HepG2 (cell line): ENCODE measurements around the gene FUBP3. TPM values are rescaled to one million over a fixed set of nuclear protein-coding genes. Genes with fewer than 3 reads are reported as not detected.

ENCODE experiments used
- ELF1 ChIP-seq: sonication (generic); formaldehyde crosslinking; IDR thresholded peaks from 2 replicates; pipeline ENCODE4 v1.4.0; 2020; ENCODE audit warnings: missing genetic modification reagents
- HNRNPLL ChIP-seq: fragments of 200-400 bp; formaldehyde crosslinking; IDR thresholded peaks from 2 replicates; pipeline ENCODE4 v1.6.1; 2017; ENCODE audit warnings: mild to moderate bottlenecking, low read depth, low read length; ENCODE audit not compliant: poor library complexity, severe bottlenecking
- IRF2 ChIP-seq: IDR thresholded peaks from 2 replicates; pipeline ENCODE4 v1.6.1; 2018; ENCODE audit warnings: missing genetic modification reagents, missing compliant biosample characterization
- KDM2A ChIP-seq: sonication (generic); formaldehyde crosslinking; IDR thresholded peaks from 2 replicates; pipeline ENCODE4 v1.4.0; 2020; ENCODE audit warnings: low read depth, missing genetic modification reagents, borderline replicate concordance
- MAF1 ChIP-seq: sonication (generic); formaldehyde crosslinking; IDR thresholded peaks from 2 replicates; pipeline ENCODE4 v1.5.0; 2020; ENCODE audit warnings: missing genetic modification reagents, borderline replicate concordance
- MEIS1 ChIP-seq: sonication (generic); formaldehyde crosslinking; IDR thresholded peaks from 2 replicates; pipeline ENCODE4 v1.9.0; 2021; ENCODE audit warnings: mild to moderate bottlenecking, missing genetic modification reagents, moderate library complexity, borderline replicate concordance
- MYNN ChIP-seq: sonication (generic); formaldehyde crosslinking; IDR thresholded peaks from 2 replicates; pipeline ENCODE4 v1.4.0; 2020; ENCODE audit warnings: mild to moderate bottlenecking, low read depth, missing genetic modification reagents
- PCBP2 ChIP-seq: fragments of 200-400 bp; formaldehyde crosslinking; optimal IDR thresholded peaks from 2 replicates; pipeline ENCODE3; 2018; ENCODE audit warnings: low read length, low read depth; ENCODE audit not compliant: poor library complexity, severe bottlenecking
- PTBP1 ChIP-seq: fragments of 200-400 bp; formaldehyde crosslinking; IDR thresholded peaks from 2 replicates; pipeline ENCODE4 v1.6.1; 2018; ENCODE audit warnings: low read length, low read depth; ENCODE audit not compliant: poor library complexity, severe bottlenecking
- SMAD3 ChIP-seq: sonication (generic); formaldehyde crosslinking; IDR thresholded peaks from 2 replicates; pipeline ENCODE4 v1.4.0; 2020; ENCODE audit warnings: missing genetic modification reagents
- SRY ChIP-seq: sonication (generic); formaldehyde crosslinking; IDR thresholded peaks from 2 replicates; pipeline ENCODE4 v1.8.0; 2022; ENCODE audit warnings: mild to moderate bottlenecking, missing genetic modification reagents
- ZNF292 ChIP-seq: sonication (generic); formaldehyde crosslinking; IDR thresholded peaks from 2 replicates; pipeline ENCODE4 v1.8.1; 2022; ENCODE audit warnings: mild to moderate bottlenecking, low read depth, missing genetic modification reagents, borderline replicate concordance
- ZNF572 ChIP-seq: sonication (generic); formaldehyde crosslinking; IDR thresholded peaks from 2 replicates; pipeline ENCODE4 v1.5.1; 2020; ENCODE audit warnings: mild to moderate bottlenecking, missing genetic modification reagents
- polyA plus RNA-seq, 8 experiments: library from polyadenylated mRNA; depleted of rRNA in 3 of 8; stranded (reverse) in 7 of 8; unstranded in 1 of 8; fragments of >200 nt; fragmentation: Illumina TruSeq in 4 of 8; extraction: Trizol in 4 of 8; gene quantifications; 2 replicates each; pipeline versions ENCODE4 v1.2.1 to v1.2.3, GENCODE V29; 2011 to 2016; ENCODE audit warnings: low read depth in 4 of 8, missing spikeins in 1 of 8, mixed read lengths in 1 of 8; ENCODE audit not compliant: insufficient read depth in 1 of 8
- total RNA-seq, 5 experiments: library from RNA; depleted of rRNA; stranded (reverse); fragments of >200 nt; fragmentation: Illumina TruSeq; extraction: Trizol; gene quantifications; 2 replicates each; pipeline ENCODE4 v1.2.3, GENCODE V29; 2016; ENCODE audit warnings: low read depth in 1 of 5
- TF ChIP-seq, protein P1 (sequence below): IDR thresholded peaks from 2 replicates; pipeline ENCODE4 v1.6.1; 2016; ENCODE audit warnings: low read depth, borderline replicate concordance
- TF ChIP-seq, protein P2 (sequence below): sonication (generic); formaldehyde crosslinking; conservative IDR thresholded peaks from 2 replicates; pipeline ENCODE4 v1.4.0; 2020; ENCODE audit warnings: missing genetic modification reagents
- TF ChIP-seq, protein P3 (sequence below): sonication (generic); formaldehyde crosslinking; IDR thresholded peaks from 2 replicates; pipeline ENCODE4 v1.4.0; 2020; ENCODE audit warnings: mild to moderate bottlenecking, missing genetic modification reagents
- TF ChIP-seq, protein P4 (sequence below), 2 experiments: fragments of 450-650 bp in 1 of 2; sonication (generic) in 1 of 2; formaldehyde crosslinking; IDR thresholded peaks; 2 replicates each; pipeline versions ENCODE4 v1.5.0 to v1.8.0; 2020 to 2022; ENCODE audit warnings: mild to moderate bottlenecking in 1 of 2, missing genetic modification reagents in 1 of 2

Gene FUBP3
- total and polyA plus RNA-seq, 2 of the 13 experiments (the other 11 are each of a cell fraction or from before 2014, with no cell fraction given): 28.7 to 40.0 TPM

DNA sequence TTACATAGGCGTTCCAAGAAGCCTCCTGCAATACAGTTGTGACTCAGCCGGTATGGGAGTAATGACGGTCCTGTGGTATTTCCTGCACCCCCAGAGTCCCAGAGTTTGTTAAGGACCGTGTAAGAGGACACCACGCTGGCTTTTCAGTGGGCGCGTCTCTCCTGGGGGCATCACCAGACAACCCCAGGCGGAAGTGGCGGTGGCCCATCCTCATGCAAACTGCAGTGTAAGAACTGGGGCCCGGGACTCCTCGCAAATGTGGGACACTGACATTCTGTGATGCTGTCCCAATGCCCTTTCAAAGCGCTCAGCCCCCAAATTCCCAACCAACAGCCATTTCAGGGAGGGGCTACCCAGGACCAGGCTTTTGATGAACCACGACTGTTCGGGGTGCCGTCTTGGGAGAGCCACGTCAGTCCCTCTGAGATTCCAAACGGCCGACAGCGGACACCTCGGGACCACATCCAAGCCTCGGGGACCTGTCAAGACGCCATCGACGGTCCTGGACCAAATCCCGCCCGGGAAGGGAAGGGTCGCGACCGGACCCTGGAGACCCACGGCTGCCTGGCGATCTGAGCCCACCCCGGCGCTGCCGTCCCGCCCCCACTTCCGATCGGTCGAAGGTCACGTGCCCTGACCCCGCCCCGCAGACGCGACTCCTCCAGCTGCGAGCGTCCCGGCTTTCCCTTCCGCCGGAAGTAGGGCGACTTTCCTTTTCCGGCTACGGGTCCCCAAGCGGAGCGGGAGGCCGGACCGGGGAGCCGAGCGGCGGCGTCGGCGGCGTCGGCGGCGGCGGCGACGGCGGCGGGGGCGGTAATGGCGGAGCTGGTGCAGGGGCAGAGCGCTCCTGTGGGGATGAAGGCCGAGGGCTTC, at the start of gene FUBP3 (continued):
- TF ChIP-seq, protein P1, sequence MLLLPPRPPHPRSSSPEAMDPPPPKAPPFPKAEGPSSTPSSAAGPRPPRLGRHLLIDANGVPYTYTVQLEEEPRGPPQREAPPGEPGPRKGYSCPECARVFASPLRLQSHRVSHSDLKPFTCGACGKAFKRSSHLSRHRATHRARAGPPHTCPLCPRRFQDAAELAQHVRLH (CRISPR knock-in tag): peak; percentile 36; the same call in 1 of the 2 replicates
- TF ChIP-seq, protein P2, sequence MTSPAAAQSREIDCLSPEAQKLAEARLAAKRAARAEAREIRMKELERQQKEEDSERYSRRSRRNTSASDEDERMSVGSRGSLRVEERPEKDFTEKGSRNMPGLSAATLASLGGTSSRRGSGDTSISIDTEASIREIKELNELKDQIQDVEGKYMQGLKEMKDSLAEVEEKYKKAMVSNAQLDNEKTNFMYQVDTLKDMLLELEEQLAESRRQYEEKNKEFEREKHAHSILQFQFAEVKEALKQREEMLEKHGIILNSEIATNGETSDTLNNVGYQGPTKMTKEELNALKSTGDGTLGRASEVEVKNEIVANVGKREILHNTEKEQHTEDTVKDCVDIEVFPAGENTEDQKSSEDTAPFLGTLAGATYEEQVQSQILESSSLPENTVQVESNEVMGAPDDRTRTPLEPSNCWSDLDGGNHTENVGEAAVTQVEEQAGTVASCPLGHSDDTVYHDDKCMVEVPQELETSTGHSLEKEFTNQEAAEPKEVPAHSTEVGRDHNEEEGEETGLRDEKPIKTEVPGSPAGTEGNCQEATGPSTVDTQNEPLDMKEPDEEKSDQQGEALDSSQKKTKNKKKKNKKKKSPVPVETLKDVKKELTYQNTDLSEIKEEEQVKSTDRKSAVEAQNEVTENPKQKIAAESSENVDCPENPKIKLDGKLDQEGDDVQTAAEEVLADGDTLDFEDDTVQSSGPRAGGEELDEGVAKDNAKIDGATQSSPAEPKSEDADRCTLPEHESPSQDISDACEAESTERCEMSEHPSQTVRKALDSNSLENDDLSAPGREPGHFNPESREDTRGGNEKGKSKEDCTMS (CRISPR knock-in tag): no peak
- TF ChIP-seq MEIS1 (CRISPR knock-in tag) (no peak; the same call in 1 of the 2 replicates), MAF1 (CRISPR knock-in tag) (no peak), SMAD3 (CRISPR knock-in tag) (peak; percentile 27; the same call in 1 of the 2 replicates), ZNF572 (no peak), HNRNPLL (peak; percentile 76), PCBP2 (no peak), ELF1 (CRISPR knock-in tag) (peak; percentile 77), SRY (peak; percentile 82), ZNF292 (no peak), PTBP1 (no peak), KDM2A (CRISPR knock-in tag) (peak; percentile 71; the same call in 1 of the 2 replicates), IRF2 (CRISPR knock-in tag) (peak; percentile 53; the same call in 1 of the 2 replicates), MYNN (CRISPR knock-in tag) (no peak)
- TF ChIP-seq, protein P3, sequence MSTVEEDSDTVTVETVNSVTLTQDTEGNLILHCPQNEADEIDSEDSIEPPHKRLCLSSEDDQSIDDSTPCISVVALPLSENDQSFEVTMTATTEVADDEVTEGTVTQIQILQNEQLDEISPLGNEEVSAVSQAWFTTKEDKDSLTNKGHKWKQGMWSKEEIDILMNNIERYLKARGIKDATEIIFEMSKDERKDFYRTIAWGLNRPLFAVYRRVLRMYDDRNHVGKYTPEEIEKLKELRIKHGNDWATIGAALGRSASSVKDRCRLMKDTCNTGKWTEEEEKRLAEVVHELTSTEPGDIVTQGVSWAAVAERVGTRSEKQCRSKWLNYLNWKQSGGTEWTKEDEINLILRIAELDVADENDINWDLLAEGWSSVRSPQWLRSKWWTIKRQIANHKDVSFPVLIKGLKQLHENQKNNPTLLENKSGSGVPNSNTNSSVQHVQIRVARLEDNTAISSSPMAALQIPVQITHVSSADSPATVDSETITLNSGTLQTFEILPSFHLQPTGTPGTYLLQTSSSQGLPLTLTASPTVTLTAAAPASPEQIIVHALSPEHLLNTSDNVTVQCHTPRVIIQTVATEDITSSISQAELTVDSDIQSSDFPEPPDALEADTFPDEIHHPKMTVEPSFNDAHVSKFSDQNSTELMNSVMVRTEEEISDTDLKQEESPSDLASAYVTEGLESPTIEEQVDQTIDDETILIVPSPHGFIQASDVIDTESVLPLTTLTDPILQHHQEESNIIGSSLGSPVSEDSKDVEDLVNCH (CRISPR knock-in tag): no peak
- TF ChIP-seq, protein P4, sequence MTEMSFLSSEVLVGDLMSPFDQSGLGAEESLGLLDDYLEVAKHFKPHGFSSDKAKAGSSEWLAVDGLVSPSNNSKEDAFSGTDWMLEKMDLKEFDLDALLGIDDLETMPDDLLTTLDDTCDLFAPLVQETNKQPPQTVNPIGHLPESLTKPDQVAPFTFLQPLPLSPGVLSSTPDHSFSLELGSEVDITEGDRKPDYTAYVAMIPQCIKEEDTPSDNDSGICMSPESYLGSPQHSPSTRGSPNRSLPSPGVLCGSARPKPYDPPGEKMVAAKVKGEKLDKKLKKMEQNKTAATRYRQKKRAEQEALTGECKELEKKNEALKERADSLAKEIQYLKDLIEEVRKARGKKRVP (CRISPR knock-in tag; IDR thresholded peaks at IDR 0.05): 0 out of 4 replicates have a peak, but pooled peaks of 1 of the 2 experiments have one; percentile 12
